HS-27A (cell line): ENCODE results near the gene TFB1M.
"Not testable (repeated sequence)": the region's sequence is repeated elsewhere in the genome, so short reads cannot be mapped to it uniquely, and the experiment has no call there.

Experiments
- DNase-seq: peaks from one replicate; pipeline ENCODE4 v3.0.0-alpha.2; 2012; ENCODE audit warnings: low read depth, missing footprints

Gene TFB1M

GRCh38 chr6:155235087-155235486 is 79.2 kb downstream of the TFB1M start:
- no peak for DNase-seq

DNA sequence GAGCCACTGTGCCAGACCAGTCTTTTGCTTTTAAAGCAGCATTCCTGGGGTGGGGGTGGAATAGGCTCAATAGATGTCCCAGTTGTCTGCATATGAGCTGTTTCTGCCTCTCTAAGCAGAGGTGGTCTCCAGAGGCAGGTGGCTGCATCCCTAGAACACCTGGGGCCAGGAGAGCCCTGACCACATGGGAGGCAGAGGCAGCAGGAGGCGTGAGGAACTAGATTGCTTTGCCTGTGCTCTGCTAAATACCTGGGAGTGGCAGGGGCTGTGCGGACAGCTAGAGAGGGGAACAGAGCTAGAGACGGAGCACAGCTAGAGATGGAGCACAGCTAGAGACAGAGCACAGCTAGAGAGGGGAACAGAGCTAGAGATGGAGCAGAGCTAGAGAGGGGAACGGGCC is 79.6 kb downstream of the TFB1M start:
- DNase-seq = no peak

DNA sequence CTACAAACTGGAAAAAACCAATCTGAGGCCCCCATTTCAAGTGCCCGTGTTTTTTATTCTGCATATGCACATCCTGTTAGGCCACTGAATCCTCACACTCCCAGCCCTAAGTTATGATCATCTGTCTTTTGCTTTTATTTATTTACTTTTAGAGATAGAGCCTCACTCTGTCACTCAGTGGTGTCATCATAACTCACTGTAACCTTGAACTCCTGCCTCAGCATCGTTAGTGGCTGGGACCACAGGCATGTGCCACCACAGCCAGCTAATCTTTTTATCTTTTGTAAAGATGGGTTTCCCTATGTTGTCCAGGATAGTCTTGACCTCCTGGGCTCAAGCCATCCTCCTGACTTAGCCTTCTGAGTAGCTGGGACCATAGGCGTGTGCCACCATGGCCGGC is 80.1 kb downstream of the TFB1M start:
- DNase-seq = no peak

DNA sequence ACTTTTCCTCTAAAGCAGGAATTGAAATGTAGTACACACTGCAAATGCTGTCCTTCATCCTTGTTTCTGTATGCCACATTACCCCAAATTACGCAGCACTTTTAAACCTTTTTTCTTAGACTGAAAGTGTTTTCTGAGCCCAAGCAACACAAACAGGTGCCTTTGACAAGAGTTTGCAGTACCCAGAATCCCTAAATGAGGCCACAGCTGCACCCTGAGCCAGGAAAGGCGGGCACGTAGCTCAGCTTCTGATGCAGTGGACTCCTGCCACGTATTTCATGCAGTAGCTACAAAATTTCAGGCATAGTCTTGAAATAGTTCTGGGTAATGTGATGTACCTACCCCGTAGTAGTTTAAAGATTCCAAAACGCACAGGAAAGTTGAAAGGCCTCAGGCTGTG is 81.4 kb downstream of the TFB1M start:
- DNase-seq = no peak

DNA sequence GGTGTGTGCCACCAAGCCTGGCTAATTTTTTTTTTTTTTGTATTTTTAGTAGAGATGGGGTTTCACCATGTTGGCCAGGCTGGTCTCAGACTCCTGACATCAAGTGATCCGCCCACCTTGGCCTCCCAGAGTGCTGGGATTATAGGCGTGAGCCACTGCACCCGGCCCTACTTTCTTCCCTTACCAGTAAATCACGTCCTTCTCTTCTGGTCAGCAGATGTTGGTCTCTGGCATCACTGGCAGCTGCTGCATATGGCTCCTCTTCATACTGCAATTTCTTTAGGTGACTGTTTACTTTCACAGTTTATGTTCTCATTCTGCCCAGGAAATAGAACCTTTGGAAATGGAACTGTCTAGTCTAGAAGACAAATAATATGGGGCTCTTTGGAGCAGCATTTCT is 83.3 kb downstream of the TFB1M start:
- not testable (repeated sequence) for DNase-seq

DNA sequence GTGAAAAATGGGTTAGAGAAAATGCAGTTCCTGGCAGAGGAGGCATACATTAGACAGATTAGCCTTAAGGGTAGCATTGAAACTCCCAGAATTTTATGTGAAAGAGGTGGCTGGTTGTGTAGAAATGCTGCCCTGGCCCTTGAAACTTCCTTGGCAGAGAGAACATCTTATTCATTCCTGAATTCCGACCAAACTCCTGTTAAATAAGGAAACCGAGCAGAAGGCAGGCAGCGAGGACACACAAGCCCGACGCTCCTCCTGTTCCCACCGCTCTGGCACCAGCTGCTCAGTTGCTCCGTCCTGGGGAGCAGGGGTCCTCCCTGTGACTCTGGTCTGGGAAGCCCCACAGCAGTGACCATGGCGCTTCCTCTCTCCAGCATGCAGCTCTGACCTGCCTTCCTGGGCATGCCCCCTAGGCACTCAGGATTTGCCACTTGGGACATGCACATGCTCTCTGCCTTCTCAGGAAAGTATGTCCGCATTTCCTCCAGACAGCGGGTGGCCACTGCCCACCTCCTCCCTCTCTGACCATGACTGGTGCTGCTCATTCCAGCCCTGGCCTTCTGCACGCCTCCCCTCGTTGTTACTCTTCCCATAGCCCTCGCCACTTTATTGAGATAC is 85.6 kb downstream of the TFB1M start:
- no peak for DNase-seq

- no peak for DNase-seq
Measured at GRCh38 chr6:155227046-155227445, 87.2 kb downstream of the TFB1M start.

DNA sequence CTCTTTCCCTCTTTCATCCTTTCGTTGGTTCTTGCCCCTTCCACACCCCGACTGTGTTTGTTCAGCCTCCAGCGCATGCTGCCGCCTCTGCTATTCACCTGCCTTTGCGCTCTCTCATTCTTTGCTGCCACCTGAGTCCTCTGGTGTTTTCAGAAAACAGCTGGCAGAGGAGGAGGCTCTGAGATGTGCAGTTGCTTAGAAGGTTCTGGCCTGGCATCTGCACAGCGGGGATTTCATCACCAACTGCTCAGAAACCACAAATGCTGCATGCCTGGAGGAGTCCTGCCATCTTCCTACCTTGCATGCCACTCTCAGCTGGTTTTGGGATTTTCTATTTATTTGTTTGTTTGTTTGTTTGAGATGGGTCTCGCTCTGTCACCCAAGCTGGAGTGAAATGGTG is 89.7 kb downstream of the TFB1M start:
- no peak for DNase-seq

GRCh38 chr6:155223646-155224451 is 90.4 kb downstream of the TFB1M start:
- no peak for DNase-seq

- DNase-seq = no peak
Measured at GRCh38 chr6:155222506-155222905, 91.8 kb downstream of the TFB1M start.

- no peak for DNase-seq
Measured at GRCh38 chr6:155221086-155221485, 93.2 kb downstream of the TFB1M start.

- DNase-seq = no peak
Measured at GRCh38 chr6:155219858-155220301, 94.4 kb downstream of the TFB1M start.

- no peak for DNase-seq
Measured at GRCh38 chr6:155219299-155219698, 95.0 kb downstream of the TFB1M start.

GRCh38 chr6:155218711-155219110 is 95.6 kb downstream of the TFB1M start:
- not testable (repeated sequence) for DNase-seq

DNA sequence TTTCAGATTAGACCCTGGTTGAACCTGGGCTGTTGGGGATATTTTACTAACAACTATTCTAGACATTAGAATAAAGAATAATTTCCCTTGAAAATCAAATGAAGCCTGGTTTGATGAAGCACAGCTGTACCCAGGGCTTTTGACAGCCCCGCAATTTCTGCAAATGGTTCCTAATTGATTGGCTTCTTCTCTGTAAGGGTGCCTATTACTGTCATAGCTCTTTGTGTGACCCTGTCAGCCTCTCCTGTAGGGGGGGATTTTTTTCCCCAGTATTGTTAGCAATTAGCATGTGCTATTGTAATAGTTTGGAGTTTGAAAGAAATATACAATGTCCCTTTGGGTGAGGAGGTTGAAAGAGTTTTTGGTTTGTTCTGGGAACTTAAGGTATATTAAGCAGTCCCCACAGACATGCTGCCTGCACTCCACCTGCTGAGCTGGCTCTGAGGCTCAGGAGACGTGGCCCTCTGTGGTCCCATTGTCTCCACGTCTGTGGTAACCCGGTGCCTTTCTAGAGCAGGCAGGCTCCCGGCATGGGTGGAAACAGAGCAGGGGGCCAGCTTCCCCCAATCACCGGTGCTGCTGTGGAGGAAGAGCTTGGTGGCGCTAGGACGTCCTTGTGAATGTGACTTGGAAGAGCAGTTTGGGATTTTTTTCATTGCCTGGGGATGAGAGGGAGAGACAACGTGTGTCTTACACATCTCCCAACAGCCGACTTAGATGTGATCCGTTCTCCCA is 97.8 kb downstream of the TFB1M start:
- no peak for DNase-seq

DNA sequence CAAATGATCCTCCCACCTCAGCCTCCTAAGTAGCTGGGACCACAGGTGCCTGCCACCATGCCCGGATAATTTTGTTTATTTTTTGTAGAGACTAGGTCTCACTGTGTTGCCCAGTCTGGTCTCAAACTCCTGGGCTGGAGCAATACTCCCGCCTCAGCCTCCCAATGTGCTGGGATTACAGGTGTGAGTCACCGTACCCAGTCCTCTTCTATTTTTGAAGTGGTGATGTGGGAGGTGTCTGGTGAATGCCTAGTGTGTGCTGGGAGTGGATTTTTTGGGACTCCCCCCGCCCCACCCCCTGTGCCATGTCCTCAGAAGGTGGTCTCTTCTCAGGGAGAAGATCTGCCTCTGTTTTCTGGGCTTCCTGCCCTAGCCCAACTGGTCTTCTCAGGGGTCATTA is 98.4 kb downstream of the TFB1M start:
- no peak for DNase-seq

DNA sequence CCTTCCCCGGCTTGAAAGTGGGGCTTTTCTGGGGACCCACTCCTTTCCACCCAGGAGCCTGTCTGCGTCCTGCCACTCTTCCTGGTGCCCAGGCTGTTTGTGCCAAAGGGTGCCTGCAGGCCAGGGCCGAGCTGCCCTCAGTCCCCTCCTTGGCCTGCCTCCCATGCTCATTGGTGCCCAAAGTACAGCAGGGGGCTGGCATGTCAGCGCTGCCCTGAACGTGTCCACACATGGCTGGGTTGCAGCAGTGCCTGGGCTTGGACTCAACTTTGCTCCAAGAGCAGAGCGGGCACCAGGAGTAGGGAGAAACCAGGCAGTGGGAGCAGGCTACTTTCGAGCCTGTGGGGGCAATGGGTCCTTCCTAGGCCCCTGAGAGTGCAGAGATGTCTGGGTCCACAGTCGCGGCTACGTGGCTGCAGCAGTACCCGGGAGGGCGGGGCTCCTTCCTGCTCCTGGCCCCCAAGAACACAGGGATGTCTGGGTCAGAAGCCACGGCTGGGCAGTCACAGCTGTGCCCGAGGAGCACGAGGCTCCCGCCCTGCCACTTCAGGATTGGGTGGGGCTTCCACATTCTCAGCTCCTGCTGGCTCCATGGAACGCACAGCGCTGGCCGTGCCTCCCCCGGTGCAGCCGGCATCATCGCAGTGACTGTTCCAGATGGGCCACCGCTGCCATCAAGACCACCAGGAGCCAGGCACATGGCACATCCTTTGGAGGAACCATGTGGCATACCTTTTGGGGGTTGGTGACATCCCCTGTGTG is 100.5 kb downstream of the TFB1M start:
- DNase-seq = no peak

GRCh38 chr6:155212616-155213380 is 101.5 kb downstream of the TFB1M start:
- DNase-seq = no peak

DNA sequence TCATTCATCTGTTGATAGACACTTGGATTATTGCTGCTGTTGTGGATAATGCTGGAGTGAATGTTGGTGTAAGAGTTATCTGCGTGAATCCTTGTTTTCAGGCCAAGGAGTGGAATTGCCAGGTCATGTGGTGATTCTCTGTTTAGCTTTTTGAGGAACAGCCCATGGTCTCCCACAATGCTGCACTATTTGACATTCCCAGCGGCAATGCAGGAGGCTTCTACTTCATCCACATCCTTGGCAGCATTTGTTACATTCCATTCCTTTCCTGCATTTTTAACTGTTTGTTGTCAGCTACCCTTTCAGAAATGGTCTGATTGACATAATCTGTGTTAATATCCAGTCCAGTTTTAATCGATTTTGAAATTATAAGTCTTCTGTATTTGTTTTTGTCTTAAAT is 102.2 kb downstream of the TFB1M start:
- no peak for DNase-seq

GRCh38 chr6:155207223-155207622 is 107.1 kb downstream of the TFB1M start:
- no peak for DNase-seq
